SHP77 treated with DMSO at 0.1 percent for 48 hours (cell line): ENCODE measurements around the gene WIZ.
"Not testable (repeated sequence)": the region's sequence is repeated elsewhere in the genome, so short reads cannot be mapped to it uniquely, and the experiment has no call there.

Experiments
- DNase-seq: peaks from one replicate; lab custom pipeline; 2025; lab: John Stamatoyannopoulos, UW

The WIZ gene, protein sequence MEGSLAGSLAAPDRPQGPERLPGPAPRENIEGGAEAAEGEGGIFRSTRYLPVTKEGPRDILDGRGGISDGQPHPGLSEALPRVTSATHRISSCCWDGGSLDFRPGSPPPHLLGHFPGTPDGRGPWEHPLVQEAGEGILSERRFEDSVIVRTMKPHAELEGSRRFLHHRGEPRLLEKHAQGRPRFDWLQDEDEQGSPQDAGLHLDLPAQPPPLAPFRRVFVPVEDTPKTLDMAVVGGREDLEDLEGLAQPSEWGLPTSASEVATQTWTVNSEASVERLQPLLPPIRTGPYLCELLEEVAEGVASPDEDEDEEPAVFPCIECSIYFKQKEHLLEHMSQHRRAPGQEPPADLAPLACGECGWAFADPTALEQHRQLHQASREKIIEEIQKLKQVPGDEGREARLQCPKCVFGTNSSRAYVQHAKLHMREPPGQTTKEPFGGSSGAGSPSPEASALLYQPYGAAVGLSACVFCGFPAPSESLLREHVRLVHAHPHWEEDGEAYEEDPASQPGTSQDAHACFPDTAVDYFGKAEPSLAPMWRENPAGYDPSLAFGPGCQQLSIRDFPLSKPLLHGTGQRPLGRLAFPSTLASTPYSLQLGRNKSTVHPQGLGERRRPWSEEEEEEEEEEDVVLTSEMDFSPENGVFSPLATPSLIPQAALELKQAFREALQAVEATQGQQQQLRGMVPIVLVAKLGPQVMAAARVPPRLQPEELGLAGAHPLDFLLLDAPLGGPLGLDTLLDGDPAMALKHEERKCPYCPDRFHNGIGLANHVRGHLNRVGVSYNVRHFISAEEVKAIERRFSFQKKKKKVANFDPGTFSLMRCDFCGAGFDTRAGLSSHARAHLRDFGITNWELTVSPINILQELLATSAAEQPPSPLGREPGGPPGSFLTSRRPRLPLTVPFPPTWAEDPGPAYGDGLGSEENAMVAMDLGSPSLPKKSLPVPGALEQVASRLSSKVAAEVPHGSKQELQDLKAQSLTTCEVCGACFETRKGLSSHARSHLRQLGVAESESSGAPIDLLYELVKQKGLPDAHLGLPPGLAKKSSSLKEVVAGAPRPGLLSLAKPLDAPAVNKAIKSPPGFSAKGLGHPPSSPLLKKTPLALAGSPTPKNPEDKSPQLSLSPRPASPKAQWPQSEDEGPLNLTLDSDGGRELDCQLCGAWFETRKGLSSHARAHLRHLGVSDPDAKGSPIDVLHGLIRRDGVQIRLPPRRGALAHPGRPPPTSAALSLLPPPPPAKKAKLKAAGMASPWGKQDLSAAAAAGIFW (N-terminal part only)

GRCh38 chr19:15449620-15450527 lies at the start of gene WIZ:
Gene WIZ (minus strand): TSS chr19:15449956. CDS start chr19:15448307, 1,649 bp downstream.
- peak; percentile 31 for DNase-seq

DNA sequence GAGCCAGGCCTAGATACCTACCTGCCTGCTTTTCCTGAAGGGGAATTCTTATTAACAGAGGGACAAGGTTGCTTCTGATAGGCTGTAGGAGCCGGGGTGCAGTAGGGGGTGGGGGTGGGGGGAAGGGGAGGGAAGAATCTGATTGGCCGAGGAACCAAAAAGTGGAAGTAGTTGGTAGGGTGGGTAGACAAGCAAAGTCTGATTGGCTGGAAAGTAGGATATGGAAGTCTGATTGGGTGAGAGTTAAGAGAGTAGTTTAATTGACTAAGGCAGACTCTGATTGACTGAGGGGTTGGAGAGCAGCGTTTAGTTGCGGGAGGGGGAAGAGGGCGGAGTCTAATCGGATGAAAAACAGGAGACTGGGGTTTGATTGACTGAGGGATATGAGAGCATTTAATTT lies 49.2 kb upstream of the WIZ start:
- DNase-seq, result no peak

DNA sequence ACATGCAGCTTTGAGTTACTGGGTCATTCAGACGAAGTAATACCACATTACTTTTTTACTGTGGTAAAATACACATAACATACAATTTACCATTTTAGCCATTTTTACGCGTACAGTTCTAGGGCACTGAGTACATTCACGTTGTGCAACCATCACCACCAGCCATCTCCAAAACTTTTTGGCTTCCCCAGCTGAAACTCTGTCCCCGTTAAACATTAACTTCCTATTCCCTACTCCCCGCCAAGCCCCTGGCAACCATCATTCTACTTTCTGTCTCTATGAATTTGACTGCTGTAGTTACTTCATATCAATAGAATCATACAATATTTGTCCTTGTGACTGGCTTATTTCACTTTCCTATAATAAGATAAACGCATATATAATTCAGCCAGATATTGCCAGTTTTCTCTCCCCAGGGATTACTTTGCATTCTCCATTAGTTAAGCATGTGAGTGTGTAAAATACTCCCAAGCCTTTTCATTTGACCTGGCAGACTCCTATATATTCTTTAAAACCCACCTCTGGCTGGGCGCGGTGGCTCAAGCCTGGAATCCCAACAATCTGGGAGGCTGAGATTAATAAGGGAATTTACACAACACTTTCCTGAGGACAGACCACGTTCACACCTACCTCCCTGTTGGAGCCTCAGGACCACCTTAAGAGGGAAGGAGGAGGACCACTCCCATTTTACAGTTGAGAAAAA lies 48.6 kb upstream of the WIZ start:
- DNase-seq, result no peak

- DNase-seq, result no peak
Measured at GRCh38 chr19:15495151-15495550, 45.4 kb upstream of the WIZ start.

DNA sequence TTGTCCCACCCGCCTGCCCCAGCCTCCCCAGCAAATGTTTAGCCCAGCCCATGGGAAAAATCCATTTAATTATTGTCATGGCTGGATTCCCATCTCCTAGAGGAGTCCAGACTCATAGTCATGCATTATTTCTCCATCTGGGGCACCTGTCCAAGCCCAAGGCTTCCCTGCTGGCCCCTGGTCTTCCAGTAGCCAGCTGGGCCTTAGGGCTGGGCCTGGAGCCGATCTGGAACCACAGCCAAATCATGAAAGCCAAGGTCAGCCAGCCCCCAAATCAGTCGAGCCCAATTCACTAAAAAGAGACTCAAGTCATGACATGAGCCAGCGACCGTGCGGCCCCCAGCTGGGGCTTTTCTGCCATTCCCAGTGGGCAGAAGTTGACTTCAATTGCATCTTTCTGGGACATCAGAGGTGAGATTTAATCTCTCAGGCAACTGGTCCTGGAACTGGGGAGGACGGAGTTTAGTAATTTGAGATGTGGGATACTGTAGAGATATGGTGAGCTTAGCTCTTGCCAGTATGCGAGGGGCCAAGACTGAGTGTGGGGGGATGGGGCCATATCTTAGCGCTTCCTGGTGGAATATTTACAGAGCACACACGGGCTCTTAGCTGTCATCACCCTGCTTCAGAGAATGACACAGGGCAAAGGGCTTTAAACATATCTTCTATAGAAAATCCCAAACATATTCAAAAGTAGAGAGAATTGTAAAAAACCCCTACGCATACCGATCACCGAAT lies 38.9 kb upstream of the WIZ start:
- no peak for DNase-seq

DNA sequence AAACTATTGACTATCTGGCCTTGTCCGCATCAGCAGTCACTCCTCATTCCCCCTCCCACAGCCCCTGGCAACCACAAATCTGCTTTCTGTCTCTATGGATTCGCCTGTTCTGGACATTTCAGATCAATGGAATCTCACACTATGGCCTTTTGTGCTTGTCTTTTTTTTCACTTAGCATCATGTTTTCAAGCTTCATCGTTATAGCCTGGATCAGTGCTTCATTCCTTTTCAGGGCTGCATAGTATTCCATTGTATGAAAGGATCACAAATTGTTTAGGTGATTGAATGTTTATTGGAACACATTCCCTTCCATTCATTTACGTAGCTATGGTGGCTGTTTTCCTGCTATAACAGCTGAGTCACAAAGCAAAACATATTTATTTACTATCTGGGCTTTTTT lies 37.3 kb upstream of the WIZ start:
- DNase-seq, result no peak

GRCh38 chr19:15485768-15486167 lies 36.0 kb upstream of the WIZ start:
- DNase-seq, result not testable (repeated sequence)

- DNase-seq, result not testable (repeated sequence)
Measured at GRCh38 chr19:15480996-15481395, 31.2 kb upstream of the WIZ start.

DNA sequence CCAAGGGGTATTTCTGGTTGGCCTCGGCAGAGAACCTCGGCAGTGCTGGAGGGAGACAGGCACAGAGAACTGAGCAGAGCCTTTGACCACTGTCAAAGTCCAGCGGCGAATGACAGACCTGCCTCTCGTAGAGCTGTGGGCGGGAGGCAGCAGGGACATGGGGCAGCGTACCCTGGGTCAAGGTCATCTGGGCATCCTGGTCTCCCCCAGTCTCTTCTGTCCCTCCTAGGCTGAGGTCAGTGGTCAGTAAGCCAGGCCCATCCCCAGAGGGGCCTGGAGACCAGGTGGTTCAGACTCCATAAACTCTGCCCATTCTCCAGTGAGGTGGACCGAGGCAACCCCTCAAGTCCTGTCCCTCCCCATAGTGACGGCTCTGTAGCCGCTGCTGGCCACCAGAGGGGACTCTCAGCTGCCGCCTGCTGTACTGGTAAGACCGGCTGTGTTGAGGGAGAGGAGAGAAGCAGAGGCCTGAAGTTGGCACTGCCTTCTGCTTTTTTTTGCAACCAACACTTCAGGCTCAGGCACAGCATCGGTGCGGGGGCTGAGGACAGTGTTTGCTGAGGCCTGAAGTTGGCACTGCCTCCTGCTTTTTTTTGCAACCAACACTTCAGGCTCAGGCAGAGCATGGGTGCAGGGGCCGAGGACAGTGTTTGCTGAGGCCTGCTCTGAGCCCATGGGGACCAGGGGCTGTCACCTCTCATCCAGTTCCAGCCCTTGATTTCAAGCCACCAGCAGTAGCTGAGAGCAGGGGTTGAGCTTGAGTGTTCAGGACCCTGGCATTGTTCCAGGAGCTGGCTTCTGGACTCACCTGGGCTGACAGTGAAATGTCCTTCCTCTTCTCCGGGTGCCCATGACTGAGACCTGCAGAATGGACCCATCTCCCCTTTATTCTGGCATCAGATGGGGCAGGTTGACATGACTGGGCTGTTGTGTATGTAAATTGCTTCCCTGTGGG lies 29.9 kb upstream of the WIZ start, which contains the start of gene PGLYRP2:
Gene PGLYRP2, minus strand, starts transcription at position 111 of the 955 bp plus-strand sequence. CDS start 130 bp downstream, outside the sequence.
- DNase-seq, result peak; percentile 16

DNA sequence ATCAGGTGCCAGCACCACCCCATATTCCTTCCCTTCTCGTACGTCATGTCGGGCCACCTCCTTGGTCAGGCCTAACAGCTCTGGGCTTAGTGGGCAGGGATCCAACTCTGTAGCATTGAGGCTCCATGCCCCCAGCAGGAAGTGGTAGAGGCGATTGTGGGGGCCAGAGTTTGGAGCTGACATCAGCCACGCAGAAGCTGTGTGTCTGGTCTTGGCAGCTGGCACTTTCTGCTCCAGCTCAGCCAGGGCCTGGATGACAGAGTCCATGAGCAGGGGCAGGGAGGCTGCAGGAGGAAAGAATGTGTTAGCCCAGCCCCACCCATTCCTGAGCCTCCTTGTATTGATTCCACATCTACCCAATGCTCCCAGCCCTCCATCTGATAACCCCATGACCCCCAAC lies 26.6 kb upstream of the WIZ start:
- DNase-seq, result no peak

GRCh38 chr19:15475611-15476010 lies 25.9 kb upstream of the WIZ start:
- DNase-seq, result no peak

DNA sequence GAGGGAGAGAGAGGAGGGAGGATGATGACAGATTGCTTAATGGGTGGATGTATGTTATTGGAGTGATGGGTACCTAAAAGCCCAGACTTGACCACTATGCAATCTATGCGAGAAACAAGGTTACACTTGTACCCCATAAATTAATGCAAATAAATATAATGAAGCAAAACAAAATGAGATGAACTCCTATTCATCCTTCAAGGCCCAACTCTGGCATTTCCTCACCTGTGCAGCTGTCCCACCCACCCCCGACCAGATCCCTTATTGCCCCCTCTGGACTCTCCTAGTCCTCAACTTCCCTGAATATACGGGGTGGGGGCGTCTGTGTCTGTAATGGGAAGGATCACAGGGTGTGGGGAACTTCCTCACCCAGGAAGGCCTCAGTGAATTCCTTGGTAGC lies 25.4 kb upstream of the WIZ start:
- no peak for DNase-seq

- DNase-seq, result not testable (repeated sequence)
Measured at GRCh38 chr19:15473821-15474220, 24.1 kb upstream of the WIZ start.

- DNase-seq, result no peak
Measured at GRCh38 chr19:15471639-15472101, 21.9 kb upstream of the WIZ start.

- DNase-seq, result no peak
Measured at GRCh38 chr19:15469513-15470297, 19.9 kb upstream of the WIZ start.

- no peak for DNase-seq
Measured at GRCh38 chr19:15468675-15469512, 19.1 kb upstream of the WIZ start.
